GM12875 (cell line): ENCODE results near the gene KRT1.
"Not testable (repeated sequence)": the region's sequence is repeated elsewhere in the genome, so short reads cannot be mapped to it uniquely, and the experiment has no call there.

Experiments used
- H3K4me3 ChIP-seq: one replicate; pipeline ENCODE4 v1.5.1; 2011; ENCODE audit warnings: low read depth, low read length, control low read depth
- CTCF ChIP-seq: IDR thresholded peaks from 2 replicates; pipeline ENCODE4 v1.5.1; 2011; ENCODE audit warnings: low read depth, mild to moderate bottlenecking, control low read depth, inconsistent platforms, low read length, moderate library complexity, borderline replicate concordance; ENCODE audit not compliant: insufficient read depth

KRT1 gene

DNA sequence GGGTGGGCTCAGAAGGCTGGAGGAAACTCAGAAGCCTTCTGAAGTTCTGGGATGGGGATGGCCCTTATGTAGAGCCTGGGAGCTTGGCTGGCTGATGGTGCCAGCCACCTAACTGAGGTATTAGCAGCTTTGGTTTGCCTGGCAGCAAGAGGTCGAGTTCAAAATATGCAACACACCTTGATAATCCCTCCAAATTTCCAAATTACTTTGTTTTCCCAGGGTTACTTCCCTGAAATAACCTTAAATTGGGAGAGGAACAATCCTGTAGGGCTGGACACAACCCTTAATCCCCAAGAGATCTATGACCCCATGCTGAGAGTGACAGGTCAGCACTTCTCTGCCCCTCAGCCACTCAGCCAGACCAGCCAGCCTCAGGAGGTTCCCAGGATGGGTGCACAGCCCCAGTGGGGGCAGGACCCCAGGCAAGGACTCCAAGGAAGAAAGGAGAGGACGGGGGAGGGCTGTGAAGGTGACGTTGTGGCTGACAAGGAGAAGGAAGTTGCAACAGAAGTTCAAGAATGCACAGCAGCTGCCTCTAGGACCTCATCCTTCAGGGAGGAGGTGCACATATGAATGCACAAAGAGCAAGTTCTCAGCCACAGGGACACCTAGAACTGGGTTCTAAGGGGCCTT is 41.7 kb upstream of the KRT1 start:
- H3K4me3 ChIP-seq: no peak overlapping the region
- no peak for TF ChIP-seq CTCF

DNA sequence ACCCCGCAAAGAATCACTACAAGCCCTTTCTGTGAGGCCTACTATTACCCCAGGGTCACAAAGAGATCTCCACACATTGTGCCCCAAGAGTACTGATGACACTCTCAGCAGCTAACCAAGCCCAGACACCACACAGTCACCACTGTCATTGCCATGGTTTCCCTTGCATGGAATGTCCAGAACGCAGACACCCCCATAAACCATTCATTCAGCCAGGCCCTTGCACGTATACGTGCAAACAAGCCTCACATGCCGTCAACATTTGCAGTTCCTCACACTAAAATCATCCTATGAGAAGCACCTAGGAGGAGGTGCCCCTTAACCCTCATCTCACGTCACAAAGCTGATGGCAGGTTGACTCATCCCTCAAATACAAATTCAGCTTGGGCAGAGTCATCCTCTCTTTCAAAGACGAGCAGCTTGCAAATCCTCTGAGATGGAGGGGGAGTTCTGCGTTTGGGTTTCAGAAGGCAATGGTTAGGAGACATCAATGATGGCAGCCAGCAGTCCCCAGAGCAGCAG is 40.2 kb upstream of the KRT1 start:
- TF ChIP-seq CTCF: no peak
- H3K4me3 ChIP-seq: no peak overlapping the region

DNA sequence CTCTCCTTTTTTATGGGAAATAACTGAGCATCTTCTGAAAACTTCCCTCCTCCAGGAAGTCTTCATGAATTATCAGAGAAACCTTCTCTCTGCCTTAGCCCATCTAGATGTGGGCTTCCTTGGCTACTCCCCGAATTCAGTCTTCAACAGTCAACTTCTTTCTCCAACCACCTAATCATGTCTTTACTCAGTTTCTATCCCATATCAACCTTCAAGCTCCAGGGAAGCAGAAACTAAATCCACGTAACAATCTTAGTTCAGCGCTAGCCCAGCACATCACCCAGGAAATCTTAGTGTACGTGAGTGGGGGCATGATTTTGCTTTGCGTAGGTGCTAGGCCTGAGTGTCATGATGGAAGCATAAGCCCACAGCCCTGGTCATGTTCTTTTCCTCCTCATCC is 35.9 kb upstream of the KRT1 start:
- TF ChIP-seq CTCF: no peak
- no peak overlapping the region for H3K4me3 ChIP-seq

GRCh38 chr12:52715416-52715815 is 35.2 kb upstream of the KRT1 start:
- no peak overlapping the region for H3K4me3 ChIP-seq
- no peak for TF ChIP-seq CTCF

DNA sequence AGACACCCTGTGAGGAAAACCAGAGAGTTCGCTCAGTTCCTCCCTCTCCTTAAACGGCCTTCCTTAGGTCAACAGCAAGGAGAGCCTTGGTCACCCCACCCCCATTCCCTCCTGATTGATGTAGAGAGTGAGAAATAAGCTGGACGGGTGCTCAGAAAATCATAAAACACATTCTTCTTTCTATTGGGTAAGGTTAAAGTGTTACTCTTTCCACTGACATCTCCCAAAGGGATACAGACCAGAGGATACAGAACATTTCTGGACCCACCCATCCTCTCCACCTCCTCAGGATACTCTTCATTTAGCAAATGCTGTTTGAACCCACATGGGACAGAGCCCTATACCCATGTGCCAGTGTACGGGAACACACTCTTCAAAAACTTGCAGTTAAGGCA is 34.7 kb upstream of the KRT1 start:
- no peak overlapping the region for H3K4me3 ChIP-seq

GRCh38 chr12:52713960-52714886 is 34.0 kb upstream of the KRT1 start:
- H3K4me3 ChIP-seq: no peak overlapping the region

More for the DNA sequence above, 34.7 kb upstream of the KRT1 start:
- no peak for TF ChIP-seq CTCF

GRCh38 chr12:52712122-52712521 is 31.9 kb upstream of the KRT1 start:
- not testable (repeated sequence) for H3K4me3 ChIP-seq

More at GRCh38 chr12:52713960-52714886, 34.0 kb upstream of the KRT1 start:
- no peak for TF ChIP-seq CTCF
